GM12873 (cell line): ENCODE results near the gene RNF112.

Experiments
- TF ChIP-seq, protein P1 (sequence below): IDR thresholded peaks from 2 replicates; pipeline ENCODE4 v1.5.1; 2012; ENCODE audit warnings: low read depth, mild to moderate bottlenecking, moderate library complexity, low read length, control low read depth; ENCODE audit not compliant: insufficient read depth; ENCODE audit errors: missing control alignments

Gene RNF112

DNA sequence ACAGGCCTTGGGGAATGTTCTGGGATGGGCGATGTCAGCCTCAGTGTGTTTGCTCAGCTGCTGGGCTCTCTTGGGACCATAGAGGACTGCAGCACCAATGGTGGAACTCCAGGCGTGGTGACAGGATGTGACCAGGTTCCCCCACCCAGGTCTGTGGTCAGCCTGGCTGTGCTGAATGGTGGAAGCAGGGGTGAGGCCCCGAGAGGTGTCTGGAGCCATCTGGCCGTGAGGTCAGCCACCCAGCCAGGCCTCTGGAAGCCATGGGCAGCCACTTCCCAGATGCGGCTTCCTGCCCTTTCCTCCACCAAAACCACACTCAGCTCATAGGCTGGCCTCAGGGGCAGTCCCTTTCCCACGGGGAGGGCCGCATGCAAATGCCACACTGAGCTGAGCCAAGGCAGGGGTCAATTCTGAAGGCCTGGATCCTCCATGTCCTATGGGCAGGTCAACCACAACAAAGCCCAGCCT is 40.5 kb upstream of the RNF112 start:
- TF ChIP-seq, protein P1, sequence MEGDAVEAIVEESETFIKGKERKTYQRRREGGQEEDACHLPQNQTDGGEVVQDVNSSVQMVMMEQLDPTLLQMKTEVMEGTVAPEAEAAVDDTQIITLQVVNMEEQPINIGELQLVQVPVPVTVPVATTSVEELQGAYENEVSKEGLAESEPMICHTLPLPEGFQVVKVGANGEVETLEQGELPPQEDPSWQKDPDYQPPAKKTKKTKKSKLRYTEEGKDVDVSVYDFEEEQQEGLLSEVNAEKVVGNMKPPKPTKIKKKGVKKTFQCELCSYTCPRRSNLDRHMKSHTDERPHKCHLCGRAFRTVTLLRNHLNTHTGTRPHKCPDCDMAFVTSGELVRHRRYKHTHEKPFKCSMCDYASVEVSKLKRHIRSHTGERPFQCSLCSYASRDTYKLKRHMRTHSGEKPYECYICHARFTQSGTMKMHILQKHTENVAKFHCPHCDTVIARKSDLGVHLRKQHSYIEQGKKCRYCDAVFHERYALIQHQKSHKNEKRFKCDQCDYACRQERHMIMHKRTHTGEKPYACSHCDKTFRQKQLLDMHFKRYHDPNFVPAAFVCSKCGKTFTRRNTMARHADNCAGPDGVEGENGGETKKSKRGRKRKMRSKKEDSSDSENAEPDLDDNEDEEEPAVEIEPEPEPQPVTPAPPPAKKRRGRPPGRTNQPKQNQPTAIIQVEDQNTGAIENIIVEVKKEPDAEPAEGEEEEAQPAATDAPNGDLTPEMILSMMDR, result no peak

GRCh38 chr17:19371259-19372010 is 39.6 kb upstream of the RNF112 start:
- TF ChIP-seq, protein P1, result no peak

GRCh38 chr17:19372011-19372370 is 39.0 kb upstream of the RNF112 start:
- TF ChIP-seq, protein P1, result no peak

- TF ChIP-seq, protein P1, result no peak
Observed at GRCh38 chr17:19372439-19372838, 38.6 kb upstream of the RNF112 start.

GRCh38 chr17:19372866-19373504 is 38.0 kb upstream of the RNF112 start:
- TF ChIP-seq, protein P1, result no peak

- TF ChIP-seq, protein P1, result no peak
Observed at GRCh38 chr17:19374136-19374535, 36.9 kb upstream of the RNF112 start.

DNA sequence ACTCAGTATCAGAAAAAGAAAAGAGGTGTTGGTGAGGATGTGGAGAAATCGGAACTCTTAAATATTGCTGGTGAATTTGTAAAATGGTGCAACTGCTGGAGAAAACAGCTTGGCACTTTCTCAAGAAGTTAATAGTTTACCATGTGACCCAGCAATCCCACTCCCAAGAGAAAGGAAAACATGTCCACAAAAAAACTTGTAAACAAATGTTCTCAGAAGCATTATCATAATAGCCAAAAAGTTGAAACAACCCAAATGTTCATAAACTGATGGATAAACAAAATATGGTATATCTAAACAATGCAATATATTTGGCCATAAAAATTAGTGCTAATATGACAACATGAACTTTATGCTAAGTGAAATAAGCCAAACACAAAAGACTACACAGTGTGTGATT is 35.3 kb upstream of the RNF112 start:
- TF ChIP-seq, protein P1, result no peak
